ENCODE data around the gene CD53.

DNA sequence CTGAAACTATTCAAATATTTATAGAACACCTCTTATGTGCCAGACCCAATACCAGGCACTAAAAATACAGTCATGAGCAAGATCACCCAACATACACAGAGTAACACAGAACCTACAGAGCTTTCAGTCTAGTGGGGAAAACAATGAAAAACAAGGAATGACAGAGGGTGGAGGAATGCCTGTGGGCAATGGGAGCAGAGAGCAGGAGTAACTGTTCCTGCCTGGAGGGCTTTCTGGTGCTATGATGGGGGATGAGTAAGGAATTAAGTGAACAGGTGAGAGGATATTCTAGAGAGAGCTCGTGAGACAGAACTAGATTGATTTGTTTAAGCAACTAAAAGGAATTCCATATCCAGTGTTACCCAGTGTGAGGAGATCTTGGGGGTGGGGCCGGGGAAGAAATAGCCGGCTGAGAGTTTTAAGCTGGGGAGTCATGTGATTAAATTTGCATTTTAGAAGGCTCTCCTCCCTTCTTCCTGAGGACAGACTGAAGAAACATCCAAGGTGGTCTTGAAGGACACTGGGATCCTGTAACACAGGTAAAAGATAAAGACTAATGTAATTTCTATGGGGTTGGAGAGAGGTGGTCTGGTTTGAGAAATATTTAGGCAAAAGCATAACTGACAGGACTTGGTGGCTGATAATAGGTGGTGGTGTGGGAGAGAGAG lies 2.1 kb upstream of the CD53 start:
- no peak for TF ChIP-seq CTCF (IDR thresholded peaks at IDR 0.05; ENCODE audit: poor library complexity)
- TF ChIP-seq EZH2 (IDR thresholded peaks at IDR 0.05; ENCODE audit: borderline replicate concordance), result no peak
- no peak for TF ChIP-seq EZH2phosphoT487 (IDR thresholded peaks at IDR 0.05; ENCODE audit: low read depth, severe bottlenecking, unreplicated experiment)
